BLaER1 treated with 17β-estradiol and CSF1 and Interleukin-3, amounts not matched to agents 10 nM and 100 nM (cell line): ENCODE measurements around the gene NSUN2.

Experiments used
- H3K27ac ChIP-seq, 11 experiments: shearing (Covaris generic); formaldehyde crosslinking; 2 replicates each; pipeline ENCODE4 v1.8.1; 2022
- H3K27me3 ChIP-seq, 11 experiments: shearing (Covaris generic); formaldehyde crosslinking; 2 replicates each; pipeline ENCODE4 v1.8.1; 2022
- H3K36me3 ChIP-seq, 11 experiments: shearing (Covaris generic); formaldehyde crosslinking; 2 replicates each; pipeline ENCODE4 v1.8.1; 2022
- H3K4me1 ChIP-seq, 10 experiments: shearing (Covaris generic); formaldehyde crosslinking; 2 replicates each; pipeline ENCODE4 v1.8.1; 2022
- H3K4me2 ChIP-seq, 11 experiments: shearing (Covaris generic); formaldehyde crosslinking; 2 replicates each; pipeline ENCODE4 v1.8.1; 2022
- H3K4me3 ChIP-seq, 10 experiments: shearing (Covaris generic); formaldehyde crosslinking; 2 replicates each; pipeline ENCODE4 v1.8.1; 2022
- H3K9ac ChIP-seq, 11 experiments: shearing (Covaris generic); formaldehyde crosslinking; 2 replicates each; pipeline ENCODE4 v1.8.1; 2022
- H3K9me3 ChIP-seq, 11 experiments: shearing (Covaris generic); formaldehyde crosslinking; replicated peaks in 1 of 11; 2 replicates each; pipeline ENCODE4 v1.8.1; 2022
- H4K20me1 ChIP-seq, 11 experiments: shearing (Covaris generic); formaldehyde crosslinking; 2 replicates each; pipeline ENCODE4 v1.8.1; 2022
- Cebpa-rat ChIP-seq, 11 experiments: shearing (Covaris generic); IDR thresholded peaks; 2 replicates each; pipeline ENCODE4 v1.8.1; 2022

NSUN2 gene

DNA sequence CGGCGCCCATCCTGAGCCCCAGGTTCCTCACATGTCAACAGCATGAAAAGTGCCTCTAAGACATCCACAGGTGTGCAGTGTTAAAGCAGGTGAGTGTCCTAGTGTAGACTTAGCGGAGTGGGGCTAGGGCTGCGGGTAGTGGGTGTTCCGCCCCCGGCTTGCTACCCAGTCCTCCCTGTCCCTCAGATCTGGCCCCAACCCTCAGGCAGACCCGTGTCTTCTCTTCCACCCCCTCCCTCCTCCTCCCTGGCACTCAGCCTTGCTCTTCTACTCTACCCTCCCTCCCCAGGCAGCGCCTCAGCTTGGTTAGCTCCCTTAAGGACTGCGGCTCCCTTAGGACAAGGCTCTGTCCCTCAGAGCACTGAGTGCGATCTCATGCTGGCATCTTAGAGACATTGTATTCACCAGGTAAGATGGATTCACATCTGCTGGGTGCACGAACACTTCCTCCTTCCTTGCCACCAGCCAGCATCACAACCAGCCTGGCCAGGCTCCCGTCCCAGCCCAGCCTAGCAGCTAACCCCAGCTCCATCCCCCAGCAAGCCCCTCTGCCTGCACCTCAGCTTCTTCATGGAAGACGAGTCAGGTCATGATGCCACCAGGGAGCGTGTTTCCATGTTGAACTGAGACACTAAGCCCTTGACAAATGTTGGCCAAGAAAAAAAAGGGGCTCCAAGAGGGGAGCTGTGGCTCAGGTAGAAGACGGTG is 46.8 kb downstream of the NSUN2 start:
- Histone ChIP-seq H3K27me3 (peaks cover 14 to 33% (median 26%) of the 10 kb centered on the region in 11 experiments), H3K4me1 (no peaks in the 10 kb centered on the region), H3K4me2 (no peak overlapping the region), H3K9me3 (peaks cover 0 to 14% (median 4%) of the 10 kb centered on the region in 11 experiments; a peak in 7 of 22 replicates), H4K20me1 (no peaks in the 10 kb centered on the region), H3K4me3 (no peak overlapping the region), H3K36me3 (no peaks in the 10 kb centered on the region), H3K27ac (no peak overlapping the region), H3K9ac (no peak overlapping the region)
- no peak for TF ChIP-seq Cebpa-rat (IDR thresholded peaks at IDR 0.05)

- H3K4me1 ChIP-seq: no peaks in the 10 kb centered on the region
- H3K27ac ChIP-seq: no peak overlapping the region
- no peak overlapping the region for H3K9ac ChIP-seq
- H3K27me3 ChIP-seq: peaks cover 14 to 33% (median 26%) of the 10 kb centered on the region in 11 experiments
- no peaks in the 10 kb centered on the region for H4K20me1 ChIP-seq
- H3K9me3 ChIP-seq: peaks cover 0 to 14% (median 4%) of the 10 kb centered on the region in 11 experiments; a peak in 7 of 22 replicates
- no peak for TF ChIP-seq Cebpa-rat (IDR thresholded peaks at IDR 0.05)
- H3K4me2 ChIP-seq: no peak overlapping the region
- no peaks in the 10 kb centered on the region for H3K36me3 ChIP-seq
- H3K4me3 ChIP-seq: no peak overlapping the region
These were observed 47.7 kb downstream of the NSUN2 start for GRCh38 chr5:6585168-6585567.

DNA sequence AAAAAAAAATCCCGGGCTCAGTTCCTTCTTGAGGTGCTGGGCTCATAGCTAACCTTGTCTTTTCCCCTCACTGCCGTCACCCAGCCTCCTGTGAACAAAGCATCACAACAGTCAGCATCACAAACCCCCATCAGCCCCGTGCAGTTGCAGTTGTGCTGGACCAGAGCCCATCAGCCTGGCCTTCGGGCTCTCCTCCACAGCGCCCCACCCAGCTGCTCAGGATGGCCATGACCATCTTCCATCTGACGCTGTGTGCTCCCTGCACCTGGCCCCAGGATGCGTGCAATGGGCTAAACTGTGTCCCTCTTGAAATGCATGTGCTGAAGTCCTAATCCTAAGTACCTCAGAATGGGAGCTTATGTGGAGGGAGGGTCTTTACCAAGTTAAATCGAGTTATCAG is 48.1 kb downstream of the NSUN2 start:
- H3K27ac ChIP-seq: no peak overlapping the region
- peaks cover 0 to 14% (median 4%) of the 10 kb centered on the region in 11 experiments; a peak in 7 of 22 replicates for H3K9me3 ChIP-seq
- no peak overlapping the region for H3K9ac ChIP-seq
- no peak for TF ChIP-seq Cebpa-rat (IDR thresholded peaks at IDR 0.05)
- H3K4me2 ChIP-seq: no peak overlapping the region
- no peaks in the 10 kb centered on the region for H3K4me1 ChIP-seq
- H3K27me3 ChIP-seq: peaks cover 14 to 33% (median 26%) of the 10 kb centered on the region in 11 experiments
- H3K4me3 ChIP-seq: no peak overlapping the region
- no peaks in the 10 kb centered on the region for H3K36me3 ChIP-seq
- H4K20me1 ChIP-seq: no peaks in the 10 kb centered on the region

DNA sequence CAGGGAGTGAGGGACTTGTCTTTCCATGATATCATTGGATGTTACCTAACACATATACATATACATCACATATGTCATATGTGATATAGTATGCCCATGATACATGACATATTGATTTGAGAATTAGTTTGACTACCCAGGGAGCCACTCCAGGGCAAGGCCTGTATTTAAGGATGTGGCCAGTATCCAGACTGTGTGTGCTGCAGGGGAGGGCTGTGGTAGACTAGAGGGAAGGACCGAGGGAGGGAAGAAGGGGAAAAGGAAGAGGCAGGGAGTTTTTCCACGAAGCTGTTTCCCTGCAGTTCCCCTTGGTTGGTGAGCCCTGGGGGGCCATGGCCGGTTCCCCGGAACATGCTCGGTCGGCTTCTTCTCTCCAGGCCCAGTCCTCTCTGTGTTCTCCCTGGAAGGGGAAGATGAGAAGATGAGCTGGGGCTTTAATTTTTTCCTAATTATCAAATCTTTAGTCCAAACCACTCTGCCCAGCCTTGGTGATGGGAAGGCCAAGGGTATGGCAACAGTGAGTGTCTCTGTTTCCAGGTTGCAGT is 48.7 kb downstream of the NSUN2 start:
- no peaks in the 10 kb centered on the region for H3K36me3 ChIP-seq
- H3K27ac ChIP-seq: no peak overlapping the region
- no peak overlapping the region for H3K9ac ChIP-seq
- H4K20me1 ChIP-seq: no peaks in the 10 kb centered on the region
- peaks cover 14 to 33% (median 26%) of the 10 kb centered on the region in 11 experiments for H3K27me3 ChIP-seq
- peaks cover 0 to 19% (median 6%) of the 10 kb centered on the region in 11 experiments; a peak in 8 of 22 replicates for H3K9me3 ChIP-seq
- no peak for TF ChIP-seq Cebpa-rat (IDR thresholded peaks at IDR 0.05)
- H3K4me3 ChIP-seq: no peak overlapping the region
- H3K4me1 ChIP-seq: no peaks in the 10 kb centered on the region
- H3K4me2 ChIP-seq: no peak overlapping the region

DNA sequence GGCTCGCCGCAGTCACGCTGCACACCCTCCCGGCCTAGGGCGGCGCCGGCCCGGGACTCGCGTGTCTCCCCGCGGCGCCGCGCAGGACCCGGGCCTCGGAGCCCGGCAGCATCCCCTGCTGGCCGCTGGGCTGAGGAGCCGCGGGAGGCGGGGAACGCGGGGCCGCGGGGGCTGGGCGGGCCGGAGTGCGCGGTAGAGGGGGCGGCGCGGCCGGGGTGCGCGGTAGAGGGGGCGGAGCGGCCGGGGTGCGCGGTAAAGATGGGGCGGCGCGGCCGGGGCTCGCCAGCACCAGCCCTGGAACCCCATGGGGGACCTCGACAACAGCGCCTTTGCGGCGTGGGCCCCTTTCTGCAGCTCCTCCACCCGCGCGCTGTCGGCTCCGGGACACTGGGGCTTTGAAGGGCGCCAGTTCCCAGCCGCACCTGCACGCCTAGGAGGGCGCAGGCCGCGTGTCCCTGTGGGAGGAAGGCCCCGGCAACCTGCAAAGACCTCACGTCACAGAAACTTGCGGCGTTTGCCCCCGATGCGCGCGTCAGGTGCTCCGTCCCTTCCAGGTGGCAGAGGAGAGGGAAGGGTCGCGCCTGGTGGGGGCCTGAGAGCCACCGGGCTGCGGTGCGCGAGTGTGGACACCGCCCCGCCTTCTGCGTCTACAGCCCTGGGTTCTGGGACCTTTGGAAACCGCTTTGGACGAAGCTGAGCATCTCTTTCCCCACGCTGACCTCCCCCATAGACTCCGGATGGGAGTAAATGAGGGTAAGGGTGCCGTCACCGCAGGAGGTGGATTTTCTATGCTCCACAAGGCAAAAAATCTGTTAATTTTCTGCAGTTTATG is 49.6 kb downstream of the NSUN2 start:
- Histone ChIP-seq H3K9me3 (peaks cover 0 to 24% (median 12%) of the 10 kb centered on the region in 11 experiments; a peak in 11 of 22 replicates), H3K27me3 (peaks cover 14 to 33% (median 26%) of the 10 kb centered on the region in 11 experiments), H4K20me1 (no peaks in the 10 kb centered on the region), H3K4me2 (no peak overlapping the region), H3K4me1 (no peaks in the 10 kb centered on the region), H3K36me3 (no peaks in the 10 kb centered on the region), H3K4me3 (no peak overlapping the region), H3K27ac (no peak overlapping the region), H3K9ac (no peak overlapping the region)
- TF ChIP-seq Cebpa-rat (IDR thresholded peaks at IDR 0.05): no peak

DNA sequence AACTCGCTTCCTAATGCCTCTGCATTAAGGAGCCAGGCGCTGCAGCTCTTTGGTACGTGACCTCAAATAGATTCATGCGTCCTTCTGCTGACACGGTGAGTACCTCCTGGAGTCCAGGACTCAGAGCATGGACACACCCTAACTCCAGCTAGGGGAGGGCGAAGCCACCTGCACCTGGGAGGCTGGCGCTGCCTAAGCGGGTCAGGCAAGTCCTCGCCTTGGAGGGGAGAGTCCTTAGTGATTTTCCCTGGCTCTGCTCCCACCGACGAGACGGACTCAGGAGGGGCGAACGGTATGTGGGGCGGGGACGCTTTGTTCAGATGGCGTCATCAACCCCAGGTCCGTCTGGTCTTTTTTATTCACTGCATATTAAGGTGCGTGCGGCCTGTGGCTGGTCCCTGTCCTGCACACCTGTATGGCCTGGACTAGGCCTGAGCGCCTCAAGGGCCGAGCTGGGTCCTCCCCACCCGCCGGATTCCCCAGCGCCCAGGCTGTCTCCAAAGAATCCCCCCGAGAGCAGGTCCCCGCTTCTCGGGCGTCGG is 50.3 kb downstream of the NSUN2 start:
- Histone ChIP-seq H3K36me3 (no peaks in the 10 kb centered on the region), H3K4me3 (no peak overlapping the region), H3K9me3 (peaks cover 0 to 24% (median 12%) of the 10 kb centered on the region in 11 experiments; a peak in 11 of 22 replicates), H4K20me1 (no peaks in the 10 kb centered on the region), H3K9ac (no peak overlapping the region), H3K4me1 (no peaks in the 10 kb centered on the region), H3K4me2 (no peak overlapping the region), H3K27me3 (peaks cover 14 to 33% (median 26%) of the 10 kb centered on the region in 11 experiments), H3K27ac (no peak overlapping the region)
- no peak for TF ChIP-seq Cebpa-rat (IDR thresholded peaks at IDR 0.05)

DNA sequence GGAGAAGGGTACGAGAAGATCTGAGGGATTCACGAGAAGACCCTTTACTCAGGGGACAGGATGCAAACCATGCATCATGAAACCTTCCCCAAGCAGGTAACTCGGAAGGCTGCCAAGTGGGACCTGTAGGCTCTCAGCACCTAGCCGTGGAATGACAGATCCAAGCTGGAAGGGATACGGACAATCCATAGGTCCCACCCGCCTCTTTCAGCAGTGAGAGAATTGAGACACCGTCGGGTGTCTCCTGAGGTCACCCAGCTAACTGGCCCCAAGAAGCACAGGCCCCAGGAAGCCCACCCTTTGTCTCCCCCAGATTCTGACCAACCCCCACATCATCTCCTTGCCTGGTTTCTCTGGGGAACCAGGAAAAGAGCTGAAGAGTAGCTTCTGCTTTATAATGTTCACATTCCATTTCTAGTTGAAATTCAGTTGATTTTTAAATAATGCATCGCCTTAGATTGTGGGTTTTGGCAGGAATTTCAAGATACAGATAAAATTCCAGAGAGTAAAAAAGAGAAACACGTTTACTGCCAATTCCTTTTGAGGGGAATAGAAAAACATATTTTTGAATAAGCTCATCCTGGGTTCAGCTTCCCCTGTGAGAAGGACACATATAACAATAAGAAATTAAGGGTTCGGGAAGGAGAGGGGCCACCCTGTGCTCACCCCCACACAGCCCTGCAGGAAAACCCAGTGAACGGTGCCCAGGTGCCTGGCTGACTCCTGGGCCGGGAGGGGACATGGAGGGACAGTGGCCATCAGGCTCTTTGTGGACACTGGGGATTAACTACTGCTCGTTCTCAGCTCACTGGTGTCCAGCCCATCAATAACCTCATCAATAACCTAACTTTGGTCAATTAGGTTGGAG is 51.1 kb downstream of the NSUN2 start:
- H3K4me3 ChIP-seq: no peak overlapping the region
- H3K27me3 ChIP-seq: peaks cover 14 to 33% (median 26%) of the 10 kb centered on the region in 11 experiments
- H3K36me3 ChIP-seq: no peaks in the 10 kb centered on the region

DNA sequence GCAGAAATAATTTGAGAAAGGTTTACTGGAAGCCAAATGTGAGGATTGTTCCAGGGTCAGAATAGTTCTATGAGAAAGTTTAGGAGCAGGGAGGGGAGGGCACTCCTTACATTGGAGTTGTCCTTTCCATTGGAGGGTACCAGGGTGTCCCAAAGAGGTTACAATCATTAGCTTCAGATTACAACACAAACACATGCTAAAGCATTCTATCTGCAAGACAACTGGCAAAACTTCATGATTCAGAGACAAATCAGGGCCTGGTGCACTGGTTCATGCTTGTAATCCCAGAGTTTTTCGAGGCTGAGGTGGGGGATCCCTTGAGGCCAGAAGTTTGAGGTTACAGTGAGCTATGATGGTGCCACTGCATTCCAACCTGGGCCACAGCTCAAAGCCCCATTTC is 51.8 kb downstream of the NSUN2 start:
- H3K4me2 ChIP-seq: no peak overlapping the region
- H4K20me1 ChIP-seq: no peaks in the 10 kb centered on the region
- H3K36me3 ChIP-seq: no peaks in the 10 kb centered on the region
- peaks cover 0 to 24% (median 12%) of the 10 kb centered on the region in 11 experiments; a peak in 11 of 22 replicates for H3K9me3 ChIP-seq
- TF ChIP-seq Cebpa-rat (IDR thresholded peaks at IDR 0.05): no peak
- H3K9ac ChIP-seq: no peak overlapping the region
- H3K4me3 ChIP-seq: no peak overlapping the region
- H3K4me1 ChIP-seq: no peaks in the 10 kb centered on the region
- H3K27me3 ChIP-seq: peaks cover 14 to 33% (median 26%) of the 10 kb centered on the region in 11 experiments
- no peak overlapping the region for H3K27ac ChIP-seq

More for the DNA sequence above, 51.1 kb downstream of the NSUN2 start:
- no peak for TF ChIP-seq Cebpa-rat (IDR thresholded peaks at IDR 0.05)
- H3K27ac ChIP-seq: no peak overlapping the region
- no peak overlapping the region for H3K9ac ChIP-seq
- H3K4me1 ChIP-seq: no peaks in the 10 kb centered on the region
- H4K20me1 ChIP-seq: no peaks in the 10 kb centered on the region
- no peak overlapping the region for H3K4me2 ChIP-seq
- H3K9me3 ChIP-seq: peaks cover 0 to 24% (median 12%) of the 10 kb centered on the region in 11 experiments; a peak in 11 of 22 replicates
